Measurements from ENCODE around the gene COL13A1. TPM values are rescaled to one million over a fixed set of nuclear protein-coding genes. Genes with fewer than 3 reads are reported as not detected.
A peak's percentile ranks its signal among the peaks of the same experiment; 100 is the strongest.

COL13A1 gene
- total and polyA plus RNA-seq, 5 experiments from 2014 or later = not detected

DNA sequence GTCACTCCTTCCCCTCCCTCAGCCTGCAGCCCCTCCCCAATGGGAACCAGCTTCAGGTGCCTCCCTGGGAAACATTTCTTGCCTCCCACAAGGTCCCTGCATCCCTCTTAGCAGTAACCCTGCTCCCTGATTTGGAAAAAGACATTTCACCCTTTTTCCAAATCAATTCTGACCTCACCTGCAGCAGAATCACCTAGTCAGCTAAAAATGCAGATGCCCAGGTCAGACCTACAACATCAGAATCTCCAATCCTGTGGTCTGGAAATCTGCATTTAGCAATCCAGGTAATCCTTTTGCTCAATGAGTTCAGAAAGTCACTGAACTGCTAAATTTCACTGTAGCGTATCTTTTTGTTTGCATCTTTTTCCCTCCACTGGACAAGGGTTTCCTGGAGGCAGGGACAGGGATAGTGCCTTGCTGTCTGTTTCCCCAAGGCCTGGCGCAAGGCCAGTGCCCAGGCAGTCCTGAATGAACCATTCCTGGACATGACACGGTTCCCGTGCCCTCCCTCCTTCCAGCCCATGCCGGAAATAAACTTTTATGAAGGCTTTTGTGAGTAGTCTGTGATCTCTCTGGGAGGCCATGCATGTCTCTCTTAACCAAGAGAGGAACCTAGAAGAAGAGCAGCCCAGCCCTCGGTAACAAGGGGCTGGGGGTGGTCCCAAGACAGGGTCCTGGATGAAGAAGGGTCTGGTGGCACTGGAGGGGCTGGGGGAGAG lies 44.0 kb downstream of the COL13A1 start:
- H3K27me3 Mint-ChIP-seq = peaks cover 16 to 44% (median 26%) of the 10 kb centered on the region in 5 donors
- no peaks in the 10 kb centered on the region for H3K4me1 Mint-ChIP-seq

GRCh38 chr10:69846293-69846921 lies 44.7 kb downstream of the COL13A1 start:
- Mint-ChIP-seq H3K4me3 (no peak overlapping the region), H3K27ac (peak overlapping the region in 1 of 10 donors; percentile 41), H3K36me3 (no peaks in the 10 kb centered on the region), H3K27me3 (peaks cover 16 to 44% (median 26%) of the 10 kb centered on the region in 5 donors), H3K9me3 (no peaks in the 10 kb centered on the region), H3K4me1 (no peaks in the 10 kb centered on the region)
- DNase-seq = no peak
- POLR2A ChIA-PET = no interaction called here
- no peak for ATAC-seq

More for the DNA sequence above, 44.0 kb downstream of the COL13A1 start:
- Mint-ChIP-seq H3K27ac (no peak overlapping the region), H3K9me3 (no peaks in the 10 kb centered on the region), H3K4me3 (no peak overlapping the region), H3K36me3 (no peaks in the 10 kb centered on the region)
- ATAC-seq = no peak
- no peak for DNase-seq
- POLR2A ChIA-PET = no interaction called here

DNA sequence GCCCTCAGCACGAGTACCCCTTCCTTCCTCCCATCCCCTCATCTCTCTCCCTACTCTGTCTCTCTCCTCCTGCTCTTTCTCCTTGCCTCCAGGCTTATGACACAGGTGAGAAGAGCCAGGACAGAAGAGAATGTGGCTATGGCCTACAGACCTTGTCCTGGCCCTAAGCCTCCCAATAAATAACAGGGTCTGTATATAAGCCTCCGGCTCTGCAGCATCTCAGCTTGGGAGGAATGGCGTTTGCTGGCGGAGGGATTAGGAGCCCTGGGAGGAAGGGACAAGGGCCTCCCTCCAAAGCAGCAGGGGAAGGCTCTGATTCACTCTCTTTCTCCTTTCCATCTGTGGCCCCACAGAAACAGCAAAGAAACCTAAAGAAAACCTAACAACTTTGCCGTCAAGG lies 45.8 kb downstream of the COL13A1 start:
- POLR2A ChIA-PET = no interaction called here
- ATAC-seq = no peak

GRCh38 chr10:69847883-69848282 lies 46.2 kb downstream of the COL13A1 start:
- no peak for ATAC-seq
- Mint-ChIP-seq H3K27me3 (peaks cover 16 to 44% (median 26%) of the 10 kb centered on the region in 5 donors), H3K36me3 (no peaks in the 10 kb centered on the region), H3K9me3 (no peaks in the 10 kb centered on the region), H3K4me3 (no peak overlapping the region), H3K4me1 (no peaks in the 10 kb centered on the region), H3K27ac (no peak overlapping the region)
- DNase-seq = no peak
- POLR2A ChIA-PET = no interaction called here

More for the DNA sequence above, 45.8 kb downstream of the COL13A1 start:
- Mint-ChIP-seq H3K4me1 (no peaks in the 10 kb centered on the region), H3K4me3 (no peak overlapping the region), H3K27ac (peak overlapping the region in 1 of 10 donors; percentile 69), H3K9me3 (no peaks in the 10 kb centered on the region), H3K36me3 (no peaks in the 10 kb centered on the region), H3K27me3 (peaks cover 16 to 44% (median 26%) of the 10 kb centered on the region in 5 donors)
- no peak for DNase-seq

GRCh38 chr10:69848454-69848853 lies 46.7 kb downstream of the COL13A1 start:
- ATAC-seq = no peak
- peaks cover 16 to 43% (median 26%) of the 10 kb centered on the region in 5 donors for H3K27me3 Mint-ChIP-seq
- no peaks in the 10 kb centered on the region for H3K9me3 Mint-ChIP-seq
- H3K4me1 Mint-ChIP-seq = no peaks in the 10 kb centered on the region
- DNase-seq = no peak
- no peak overlapping the region for H3K4me3 Mint-ChIP-seq
- POLR2A ChIA-PET = no interaction called here
- no peaks in the 10 kb centered on the region for H3K36me3 Mint-ChIP-seq
- no peak overlapping the region for H3K27ac Mint-ChIP-seq

- H3K4me1 Mint-ChIP-seq = no peaks in the 10 kb centered on the region
- H3K27ac Mint-ChIP-seq = no peak overlapping the region
- POLR2A ChIA-PET = no interaction called here
- no peak overlapping the region for H3K4me3 Mint-ChIP-seq
- ATAC-seq (no peak), DNase-seq (no peak)
- peaks cover 11 to 34% (median 20%) of the 10 kb centered on the region in 5 donors for H3K27me3 Mint-ChIP-seq
- H3K9me3 Mint-ChIP-seq = no peaks in the 10 kb centered on the region
- H3K36me3 Mint-ChIP-seq = no peaks in the 10 kb centered on the region
These were observed 48.1 kb downstream of the COL13A1 start for GRCh38 chr10:69849825-69850224.

DNA sequence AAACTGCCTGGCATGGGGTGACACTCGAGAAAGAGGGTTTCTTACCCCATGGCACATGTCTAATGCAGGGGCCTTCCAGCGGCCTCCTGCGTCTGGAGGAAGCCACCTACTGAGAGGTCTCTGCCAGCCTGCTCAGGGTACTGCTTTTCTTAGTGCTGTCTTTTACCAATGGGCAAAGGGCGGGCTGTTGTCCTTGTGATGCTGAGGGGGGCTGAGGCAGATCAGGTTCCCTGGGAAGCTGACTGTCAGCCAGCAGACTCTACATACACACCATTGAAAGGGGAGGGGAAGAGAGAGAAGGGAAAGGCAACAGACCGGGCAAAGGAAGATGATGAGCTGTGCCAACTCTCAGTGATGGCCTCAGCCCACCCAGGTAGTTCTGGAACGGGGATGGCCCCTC lies 48.7 kb downstream of the COL13A1 start:
- H3K36me3 Mint-ChIP-seq = no peaks in the 10 kb centered on the region
- peaks cover 11 to 29% (median 18%) of the 10 kb centered on the region in 5 donors for H3K27me3 Mint-ChIP-seq
- ATAC-seq (no peak), DNase-seq (no peak)
- H3K4me1 Mint-ChIP-seq = no peaks in the 10 kb centered on the region
- no peaks in the 10 kb centered on the region for H3K9me3 Mint-ChIP-seq
- POLR2A ChIA-PET = no interaction called here
- H3K27ac Mint-ChIP-seq = peak overlapping the region in 1 of 10 donors; percentile 52
- H3K4me3 Mint-ChIP-seq = no peak overlapping the region

GRCh38 chr10:69851306-69851705 lies 49.6 kb downstream of the COL13A1 start:
- ATAC-seq = no peak
- Mint-ChIP-seq H3K4me1 (peaks cover 0 to under 1% (median 0%) of the 10 kb centered on the region in 4 donors), H3K27ac (no peak overlapping the region), H3K27me3 (peaks cover 8 to 20% (median 15%) of the 10 kb centered on the region in 5 donors), H3K4me3 (no peak overlapping the region), H3K36me3 (no peaks in the 10 kb centered on the region), H3K9me3 (no peaks in the 10 kb centered on the region)
- no peak for DNase-seq
- POLR2A ChIA-PET = no interaction called here

DNA sequence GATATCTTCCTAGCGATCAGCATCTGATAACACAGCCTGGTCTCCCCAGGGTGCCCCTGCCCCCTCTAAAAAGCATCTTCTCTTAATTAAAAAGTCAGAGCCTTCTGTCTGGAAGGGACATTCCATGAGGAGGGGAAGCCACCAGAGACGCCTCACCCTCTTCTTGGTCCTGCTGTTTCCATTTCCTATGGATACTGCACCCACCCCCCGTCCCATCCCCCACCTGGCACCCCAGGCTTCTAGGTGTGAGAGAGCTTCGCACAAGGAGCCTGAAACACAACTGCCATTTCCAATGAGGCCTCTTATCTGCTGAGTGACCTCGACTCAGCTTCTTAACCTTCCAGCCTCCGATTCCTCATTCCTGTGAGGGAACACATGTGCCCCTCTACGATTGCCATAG lies 51.4 kb downstream of the COL13A1 start:
- no peaks in the 10 kb centered on the region for H3K36me3 Mint-ChIP-seq
- ATAC-seq (no peak), DNase-seq (no peak)
- H3K4me3 Mint-ChIP-seq = no peak overlapping the region
- POLR2A ChIA-PET = no interaction called here
- H3K27ac Mint-ChIP-seq = no peak overlapping the region
- peaks cover 1 to 9% (median 3%) of the 10 kb centered on the region in 5 donors for H3K27me3 Mint-ChIP-seq
- no peaks in the 10 kb centered on the region for H3K9me3 Mint-ChIP-seq
- peaks cover 0 to 2% (median 0%) of the 10 kb centered on the region in 4 donors for H3K4me1 Mint-ChIP-seq

DNA sequence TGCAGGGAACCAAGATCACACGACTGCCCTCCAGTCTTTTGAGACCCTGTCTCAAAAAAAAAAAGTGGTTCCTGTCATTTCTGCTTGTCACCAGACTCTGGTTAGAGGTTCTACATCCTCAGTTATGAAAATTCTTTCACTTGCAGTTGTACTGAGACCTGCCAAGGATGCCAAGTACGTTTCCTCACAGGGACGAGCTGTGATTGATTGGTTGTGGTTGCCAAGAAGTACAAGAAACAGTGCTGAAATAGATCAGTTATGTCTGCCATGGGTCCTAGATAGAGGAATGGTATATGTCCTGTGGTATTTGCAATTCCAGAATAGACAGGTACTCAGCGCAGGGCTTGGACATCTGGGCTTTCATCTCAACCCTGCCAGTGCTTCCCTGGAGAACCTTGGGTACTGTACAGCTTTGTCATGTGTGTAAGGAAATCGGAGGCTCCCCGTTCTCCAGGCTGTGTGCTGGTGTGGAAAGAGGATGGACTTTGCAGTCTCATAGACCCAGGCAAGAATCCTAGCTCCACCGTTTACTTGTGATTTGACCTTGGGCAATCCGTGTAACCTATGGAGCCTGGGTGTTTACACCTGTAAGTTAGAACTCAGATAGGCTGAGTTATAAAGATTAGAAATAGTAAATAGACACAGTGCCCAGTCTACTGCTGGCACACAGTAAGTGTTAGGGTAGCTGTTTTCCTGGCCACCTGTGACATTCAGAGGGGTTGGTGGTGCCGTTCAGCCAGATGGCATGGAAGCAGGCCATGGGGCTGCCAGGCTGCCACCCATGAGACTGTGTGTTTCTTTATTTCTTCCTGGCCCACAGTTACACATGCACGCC lies 53.0 kb downstream of the COL13A1 start:
- POLR2A ChIA-PET = no interaction called here
- peaks cover 0 to 2% (median 0%) of the 10 kb centered on the region in 4 donors for H3K4me1 Mint-ChIP-seq
- H3K9me3 Mint-ChIP-seq = no peaks in the 10 kb centered on the region
- no peak for DNase-seq
- no peaks in the 10 kb centered on the region for H3K36me3 Mint-ChIP-seq
- no peak overlapping the region for H3K4me3 Mint-ChIP-seq
- peaks cover 0 to 7% (median 0%) of the 10 kb centered on the region in 5 donors for H3K27me3 Mint-ChIP-seq
- no peak overlapping the region for H3K27ac Mint-ChIP-seq
- ATAC-seq = no peak

DNA sequence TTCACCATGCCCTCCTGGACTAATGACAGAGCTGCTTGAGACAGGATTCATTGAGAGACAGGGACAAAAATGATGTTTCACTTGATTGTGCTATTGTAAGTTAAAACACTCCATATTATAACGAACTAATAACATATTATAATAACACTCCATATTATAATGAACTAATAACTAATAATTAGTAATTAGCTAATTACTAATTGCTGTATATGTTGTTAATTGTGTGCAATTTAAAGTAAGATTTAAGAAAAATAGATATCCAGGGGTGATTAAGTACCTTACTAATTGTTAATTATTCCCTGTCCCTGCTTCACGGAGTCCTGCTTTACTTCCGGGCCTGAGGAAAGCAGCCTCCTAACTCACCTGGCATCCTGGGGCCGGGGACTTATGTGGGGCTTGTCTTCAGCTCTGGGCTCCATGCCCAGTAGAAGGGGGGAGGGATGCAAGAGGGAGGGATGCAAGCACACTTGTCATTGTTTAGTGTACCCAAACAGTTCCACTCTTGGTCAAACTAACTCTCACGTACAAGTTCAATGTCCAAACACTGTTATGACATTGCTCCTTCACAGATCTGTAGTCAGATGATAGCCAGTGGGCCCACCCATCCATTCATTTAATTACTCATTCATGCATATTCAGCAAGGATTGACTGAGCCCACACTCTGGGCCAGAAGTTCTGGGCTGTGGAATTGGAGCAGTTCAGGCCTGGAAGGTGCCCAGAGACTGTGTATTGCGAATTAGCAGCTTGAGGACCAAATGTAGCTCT lies 53.8 kb downstream of the COL13A1 start:
- peaks cover 0 to 7% (median 0%) of the 10 kb centered on the region in 5 donors for H3K27me3 Mint-ChIP-seq
- peaks cover 0 to 3% (median 1%) of the 10 kb centered on the region in 4 donors for H3K4me1 Mint-ChIP-seq
- ATAC-seq = no peak
- POLR2A ChIA-PET = no interaction called here
- H3K9me3 Mint-ChIP-seq = no peaks in the 10 kb centered on the region
- H3K36me3 Mint-ChIP-seq = no peaks in the 10 kb centered on the region
- no peak for DNase-seq
- H3K4me3 Mint-ChIP-seq = no peak overlapping the region
- no peak overlapping the region for H3K27ac Mint-ChIP-seq

DNA sequence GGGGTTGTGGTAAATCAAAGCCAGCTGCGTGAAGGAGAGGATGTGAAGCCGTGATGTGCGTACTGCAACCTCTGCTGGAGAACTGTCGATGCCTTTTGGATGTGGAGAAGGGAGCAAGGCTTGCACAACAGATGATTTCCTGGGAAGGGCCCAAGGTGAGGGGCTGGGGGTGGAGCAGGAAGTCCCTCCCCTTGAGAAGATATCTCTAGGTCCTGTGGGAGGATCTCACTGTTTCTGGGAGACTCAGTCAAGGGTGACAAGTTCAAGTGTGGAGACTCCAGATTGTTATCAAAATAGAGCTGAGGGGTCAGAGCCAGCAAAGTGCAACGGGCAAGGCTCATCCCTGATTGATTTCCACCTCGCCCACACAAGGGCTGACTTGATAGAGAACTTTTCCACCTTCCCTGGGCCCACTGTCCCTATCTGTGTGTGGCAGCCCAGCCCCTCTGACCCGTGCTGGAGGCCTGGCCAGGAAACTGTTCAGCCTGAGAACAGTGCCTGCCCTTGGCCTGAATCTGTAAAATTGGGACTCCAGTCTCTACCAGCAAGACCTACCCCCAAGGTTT lies 55.0 kb downstream of the COL13A1 start:
- Mint-ChIP-seq H3K4me3 (no peak overlapping the region), H3K9me3 (no peaks in the 10 kb centered on the region), H3K36me3 (no peaks in the 10 kb centered on the region), H3K4me1 (peaks cover 0 to 3% (median 1%) of the 10 kb centered on the region in 4 donors), H3K27me3 (peaks cover 0 to 7% (median 2%) of the 10 kb centered on the region in 5 donors), H3K27ac (no peak overlapping the region)
- DNase-seq = no peak
- no peak for ATAC-seq
- POLR2A ChIA-PET = no interaction called here
